Right atrium auricular region (tissue), 2 donors: Measurements from ENCODE around the gene NYAP2. TPM values are rescaled to one million over a fixed set of nuclear protein-coding genes. Genes with fewer than 3 reads are reported as not detected.

Experiments
- DNase-seq: peaks from one replicate; pipeline ENCODE4 v3.0.0-alpha.2; 2019; ENCODE audit warnings: low spot score
- H3K27ac ChIP-seq, 2 donors: fragments of 200-600 bp; sonication (generic); 1 replicate in 1 of 2; 2 replicates in 1 of 2; pipeline ENCODE4 v1.5.1; 2016 to 2019
- H3K27me3 ChIP-seq, 2 donors: fragments of 200-600 bp; sonication (generic); one replicate each; pipeline versions ENCODE4 v1.5.1 to v1.6.0; 2017 to 2019
- H3K36me3 ChIP-seq: fragments of 200-600 bp; sonication (generic); one replicate; pipeline ENCODE4 v1.5.1; 2016
- H3K4me1 ChIP-seq, 2 donors: fragments of 200-600 bp; sonication (generic); one replicate each; pipeline versions ENCODE4 v1.5.1 to v1.6.0; 2017 to 2019
- H3K4me3 ChIP-seq, 2 donors: fragments of 200-600 bp; sonication (generic); 1 replicate in 1 of 2; 2 replicates in 1 of 2; pipeline ENCODE4 v1.5.1; 2017 to 2019; ENCODE audit warnings: mild to moderate bottlenecking in 1 of 2, moderate library complexity in 1 of 2
- H3K9me3 ChIP-seq, 2 donors: fragments of 200-600 bp; sonication (generic); one replicate each; pipeline ENCODE4 v1.5.1; 2019
- total RNA-seq, 2 donors: library from RNA; depleted of rRNA; stranded (reverse); fragments of >200 nt; gene quantifications; one replicate each; pipeline ENCODE4 v1.1.0, GENCODE V29; 2016
- TF ChIP-seq, protein P1 (sequence below), 2 donors: fragments of 200-600 bp; sonication (generic); IDR thresholded peaks; one replicate each; pipeline ENCODE4 v1.5.1; 2019; ENCODE audit warnings: antibody characterized with exemption in 2 of 2

NYAP2 gene
- total RNA-seq, 2 donors from 2014 or later: not detected

DNA sequence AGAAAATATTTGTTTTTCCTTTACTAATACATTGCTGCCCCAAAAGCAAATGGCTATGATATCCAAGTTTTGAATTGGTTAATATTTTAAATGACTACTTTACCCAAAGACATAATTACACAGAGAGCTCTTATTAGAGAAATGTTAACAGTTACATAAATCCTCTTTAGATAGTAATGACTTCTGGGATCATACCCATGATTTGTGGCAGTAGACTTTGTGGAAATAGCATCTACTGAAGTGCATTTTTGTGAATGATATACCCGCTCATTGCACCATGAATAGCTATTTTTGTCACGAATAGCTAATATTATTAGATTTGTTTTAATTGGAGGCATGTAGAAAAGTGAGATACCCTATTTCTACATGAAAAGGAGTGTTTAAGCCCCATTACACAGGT is 15.8 kb downstream of the NYAP2 start:
- Histone ChIP-seq H3K4me1 (no peaks in the 10 kb centered on the region), H3K36me3 (no peaks in the 10 kb centered on the region), H3K27me3 (no peaks in the 10 kb centered on the region), H3K27ac (no peak overlapping the region), H3K4me3 (no peak overlapping the region), H3K9me3 (no peaks in the 10 kb centered on the region)
- DNase-seq: no peak
- TF ChIP-seq, protein P1, sequence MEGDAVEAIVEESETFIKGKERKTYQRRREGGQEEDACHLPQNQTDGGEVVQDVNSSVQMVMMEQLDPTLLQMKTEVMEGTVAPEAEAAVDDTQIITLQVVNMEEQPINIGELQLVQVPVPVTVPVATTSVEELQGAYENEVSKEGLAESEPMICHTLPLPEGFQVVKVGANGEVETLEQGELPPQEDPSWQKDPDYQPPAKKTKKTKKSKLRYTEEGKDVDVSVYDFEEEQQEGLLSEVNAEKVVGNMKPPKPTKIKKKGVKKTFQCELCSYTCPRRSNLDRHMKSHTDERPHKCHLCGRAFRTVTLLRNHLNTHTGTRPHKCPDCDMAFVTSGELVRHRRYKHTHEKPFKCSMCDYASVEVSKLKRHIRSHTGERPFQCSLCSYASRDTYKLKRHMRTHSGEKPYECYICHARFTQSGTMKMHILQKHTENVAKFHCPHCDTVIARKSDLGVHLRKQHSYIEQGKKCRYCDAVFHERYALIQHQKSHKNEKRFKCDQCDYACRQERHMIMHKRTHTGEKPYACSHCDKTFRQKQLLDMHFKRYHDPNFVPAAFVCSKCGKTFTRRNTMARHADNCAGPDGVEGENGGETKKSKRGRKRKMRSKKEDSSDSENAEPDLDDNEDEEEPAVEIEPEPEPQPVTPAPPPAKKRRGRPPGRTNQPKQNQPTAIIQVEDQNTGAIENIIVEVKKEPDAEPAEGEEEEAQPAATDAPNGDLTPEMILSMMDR (IDR thresholded peaks at IDR 0.05): no peak

DNA sequence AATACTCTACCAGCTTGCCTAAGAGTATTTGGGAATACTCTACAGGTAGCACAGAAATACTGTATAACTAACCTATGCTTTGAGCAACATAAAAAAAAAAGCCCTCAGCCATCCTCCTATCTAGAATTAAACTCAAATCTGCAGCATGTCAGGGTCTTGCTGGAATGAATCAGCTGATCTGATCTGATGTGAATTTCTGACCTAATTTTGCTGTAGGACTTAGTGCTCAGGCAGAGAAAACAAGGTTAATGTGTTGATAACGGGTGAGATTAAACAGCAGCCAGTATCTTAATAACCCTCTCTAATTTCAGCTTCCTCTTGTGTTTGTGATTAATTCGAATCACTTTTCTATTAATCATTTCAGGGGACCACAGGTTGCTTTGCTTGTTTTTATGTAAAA is 16.3 kb downstream of the NYAP2 start:
- Histone ChIP-seq H3K4me1 (no peaks in the 10 kb centered on the region), H3K36me3 (no peaks in the 10 kb centered on the region), H3K27me3 (no peaks in the 10 kb centered on the region), H3K4me3 (no peak overlapping the region), H3K27ac (no peak overlapping the region), H3K9me3 (no peaks in the 10 kb centered on the region)
- TF ChIP-seq, protein P1 (IDR thresholded peaks at IDR 0.05): no peak
- DNase-seq: no peak

DNA sequence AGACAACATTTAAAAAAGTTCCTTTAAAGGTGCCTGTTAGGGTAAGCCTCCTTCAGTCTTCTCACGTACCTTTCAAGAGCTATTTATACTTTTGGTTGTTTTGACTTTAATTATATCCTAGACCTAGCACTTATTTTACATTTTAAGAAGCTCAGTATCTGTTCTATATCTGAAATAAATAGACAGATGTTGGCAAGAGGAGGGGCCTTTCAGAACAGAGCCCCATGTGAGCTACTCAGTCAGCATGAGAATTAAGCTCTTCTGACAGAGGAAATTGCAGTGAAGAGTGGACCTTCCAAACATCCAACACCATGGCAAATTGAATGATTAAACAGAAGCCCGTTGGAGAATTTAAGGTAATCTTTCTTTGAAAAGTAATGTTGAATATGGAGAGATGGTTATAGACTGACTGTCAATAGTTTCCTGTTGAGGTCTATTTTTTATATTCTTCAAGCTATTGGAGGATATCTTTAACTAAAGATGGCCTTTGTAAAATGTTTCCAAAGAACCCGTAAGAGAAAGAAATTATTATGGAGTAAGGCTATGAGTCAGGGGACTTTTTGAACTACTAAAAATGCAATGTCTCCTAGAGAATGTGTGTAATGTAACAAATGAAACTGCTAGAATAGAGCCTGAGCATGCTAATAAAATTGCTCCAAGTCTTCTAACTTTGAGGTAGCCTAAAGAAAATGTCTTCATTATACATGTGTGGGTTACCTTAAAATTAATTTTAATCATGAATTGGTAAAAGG is 17.3 kb downstream of the NYAP2 start:
- no peaks in the 10 kb centered on the region for H3K36me3 ChIP-seq
- H3K9me3 ChIP-seq: no peaks in the 10 kb centered on the region
- no peak overlapping the region for H3K27ac ChIP-seq
- no peaks in the 10 kb centered on the region for H3K4me1 ChIP-seq
- no peaks in the 10 kb centered on the region for H3K27me3 ChIP-seq
- H3K4me3 ChIP-seq: no peak overlapping the region
- TF ChIP-seq, protein P1 (IDR thresholded peaks at IDR 0.05): no peak
- no peak for DNase-seq

DNA sequence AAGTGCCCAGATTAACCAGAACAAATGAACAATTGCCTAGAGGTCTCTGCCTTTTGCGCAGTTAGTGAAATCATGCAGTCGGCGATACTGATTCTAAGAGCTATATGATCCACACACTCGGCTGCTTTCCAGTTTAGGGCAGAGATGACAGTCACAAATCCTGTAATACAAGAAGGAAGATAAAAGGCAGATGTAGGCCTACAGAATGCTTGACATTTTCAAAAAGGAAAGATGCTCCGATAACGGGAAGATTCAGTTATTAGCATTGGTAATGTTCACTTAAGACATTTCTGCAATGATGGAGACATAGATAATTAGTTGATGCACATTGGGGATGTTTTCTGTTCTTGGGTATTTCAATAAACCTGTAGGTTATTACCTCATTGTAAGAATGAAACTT is 19.5 kb downstream of the NYAP2 start:
- DNase-seq: no peak
- no peaks in the 10 kb centered on the region for H3K27me3 ChIP-seq

DNA sequence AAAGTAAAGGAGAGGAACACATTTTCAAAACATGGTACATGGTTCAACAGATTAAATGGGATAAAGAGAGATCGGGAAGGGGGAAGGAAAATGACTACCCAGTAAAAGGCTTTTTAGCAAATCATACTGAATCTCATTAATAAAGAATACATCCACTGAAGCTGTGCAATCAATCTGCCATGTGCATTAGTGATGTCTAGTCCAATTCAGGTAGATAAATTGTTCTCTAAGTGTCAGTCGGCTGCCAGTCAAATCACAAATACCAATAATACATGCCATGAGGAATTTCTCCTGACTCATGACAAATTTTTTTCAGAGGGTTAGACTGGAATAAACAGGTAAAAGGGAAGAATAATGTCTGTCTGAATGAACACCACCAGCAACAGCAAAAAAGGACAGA is 22.6 kb downstream of the NYAP2 start:
- DNase-seq: no peak
- Histone ChIP-seq H3K4me1 (no peaks in the 10 kb centered on the region), H3K36me3 (no peaks in the 10 kb centered on the region), H3K27me3 (no peaks in the 10 kb centered on the region), H3K9me3 (no peaks in the 10 kb centered on the region), H3K27ac (no peak overlapping the region), H3K4me3 (no peak overlapping the region)
- TF ChIP-seq, protein P1 (IDR thresholded peaks at IDR 0.05): no peak

More for the DNA sequence above, 19.5 kb downstream of the NYAP2 start:
- TF ChIP-seq, protein P1 (IDR thresholded peaks at IDR 0.05): no peak
- Histone ChIP-seq H3K4me1 (no peaks in the 10 kb centered on the region), H3K4me3 (no peak overlapping the region), H3K9me3 (no peaks in the 10 kb centered on the region), H3K36me3 (no peaks in the 10 kb centered on the region), H3K27ac (no peak overlapping the region)

DNA sequence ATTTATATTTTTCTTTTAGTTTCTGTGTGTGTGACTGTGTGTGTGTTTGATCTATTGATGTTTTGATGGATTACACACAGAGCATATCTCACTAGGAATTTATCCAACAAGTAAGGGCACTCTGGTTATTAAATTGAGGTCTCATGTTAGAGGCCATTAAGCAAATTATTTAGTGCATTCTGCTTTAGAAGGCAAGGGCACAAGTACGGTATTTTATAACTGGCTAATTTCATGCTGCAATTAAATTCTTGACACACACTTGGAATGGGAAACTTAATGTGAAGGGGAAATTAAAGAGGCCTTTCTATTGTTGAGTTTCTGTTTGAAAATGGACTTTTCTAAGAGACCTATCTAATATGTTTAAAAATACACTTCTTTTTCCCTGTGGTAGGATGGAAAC is 25.8 kb downstream of the NYAP2 start:
- H3K36me3 ChIP-seq: no peaks in the 10 kb centered on the region
- no peak overlapping the region for H3K4me3 ChIP-seq
- no peaks in the 10 kb centered on the region for H3K4me1 ChIP-seq
- no peak for DNase-seq
- no peaks in the 10 kb centered on the region for H3K9me3 ChIP-seq
- TF ChIP-seq, protein P1 (IDR thresholded peaks at IDR 0.05): no peak
- no peaks in the 10 kb centered on the region for H3K27me3 ChIP-seq
- no peak overlapping the region for H3K27ac ChIP-seq
